Umbilical cord (tissue), 2 donors: ENCODE data around the gene FRS3. TPM values are rescaled to one million over a fixed set of nuclear protein-coding genes. Genes with fewer than 3 reads are reported as not detected.
"Not testable (repeated sequence)": the region's sequence is repeated elsewhere in the genome, so short reads cannot be mapped to it uniquely, and the experiment has no call there.

Experiments used
- DNase-seq: peaks from one replicate; pipeline ENCODE4 v3.0.0-alpha.2; 2015; ENCODE audit warnings: low spot score
- total RNA-seq: library from RNA; depleted of rRNA; stranded (reverse); fragments of >200 nt; gene quantifications from one replicate; pipeline ENCODE4 v1.2.3, GENCODE V29; 2014; ENCODE audit warnings: low replicate concordance; ENCODE audit not compliant: insufficient read depth

FRS3 gene
- total RNA-seq: not detected

- DNase-seq: peak; percentile 97
Measured at GRCh38 chr6:41779788-41780550, at the start of gene FRS3. TSS of gene FRS3 (minus strand) at chr6:41779900. CDS start at chr6:41776987, 2,913 bp downstream.

- no peak for DNase-seq
Measured at GRCh38 chr6:41826343-41827022, 46.8 kb upstream of the FRS3 start.

GRCh38 chr6:41824571-41825569 is 45.2 kb upstream of the FRS3 start:
- no peak for DNase-seq

GRCh38 chr6:41823178-41823577 is 43.5 kb upstream of the FRS3 start:
- DNase-seq: no peak

GRCh38 chr6:41822021-41822420 is 42.3 kb upstream of the FRS3 start:
- DNase-seq: no peak

GRCh38 chr6:41821266-41821665 is 41.6 kb upstream of the FRS3 start:
- no peak for DNase-seq

- peak; percentile 38 for DNase-seq
Measured at GRCh38 chr6:41818271-41819054, 38.8 kb upstream of the FRS3 start.

GRCh38 chr6:41815587-41815986 is 35.9 kb upstream of the FRS3 start:
- DNase-seq: no peak

- no peak for DNase-seq
Measured at GRCh38 chr6:41814629-41815028, 34.9 kb upstream of the FRS3 start.

- DNase-seq: no peak
Measured at GRCh38 chr6:41813956-41814355, 34.3 kb upstream of the FRS3 start.

- DNase-seq: no peak
Measured at GRCh38 chr6:41813469-41813868, 33.8 kb upstream of the FRS3 start.

GRCh38 chr6:41811946-41812345 is 32.2 kb upstream of the FRS3 start:
- DNase-seq: not testable (repeated sequence)

- DNase-seq: no peak
Measured at GRCh38 chr6:41811095-41811494, 31.4 kb upstream of the FRS3 start.

- no peak for DNase-seq
Measured at GRCh38 chr6:41805830-41806774, 26.4 kb upstream of the FRS3 start.

GRCh38 chr6:41801380-41801779 is 21.7 kb upstream of the FRS3 start:
- DNase-seq: no peak

GRCh38 chr6:41799559-41799911 is 19.8 kb upstream of the FRS3 start:
- no peak for DNase-seq

GRCh38 chr6:41798901-41799558 is 19.3 kb upstream of the FRS3 start:
- no peak for DNase-seq

GRCh38 chr6:41796474-41796873 is 16.8 kb upstream of the FRS3 start:
- DNase-seq: no peak

- DNase-seq: no peak
Measured at GRCh38 chr6:41791984-41792383, 12.3 kb upstream of the FRS3 start.
